Small intestine (tissue), 16 donors: ENCODE results near the gene BMP8B. TPM values are rescaled to one million over a fixed set of nuclear protein-coding genes. Genes with fewer than 3 reads are reported as not detected.

Source experiments
- DNase-seq, 2 donors: peaks; one replicate each; pipeline versions ENCODE4 v3.0.0 to v3.0.0-alpha.2; 2013
- FAIRE-seq: peaks from 2 replicates; lab custom pipeline; 2012; peaks lifted over from hg19 to GRCh38; lab: Jason Lieb, UNC
- H3K27ac ChIP-seq, 3 donors: one replicate each; pipeline ENCODE4 v1.5.1; 2013; ENCODE audit warnings: low read length in 2 of 3, mild to moderate bottlenecking in 2 of 3, control low read depth in 1 of 3, inconsistent platforms in 1 of 3, low read depth in 1 of 3, moderate library complexity in 1 of 3
- H3K27me3 ChIP-seq, 3 donors: one replicate each; pipeline ENCODE4 v1.6.1; 2013; ENCODE audit warnings: low read length in 3 of 3, inconsistent platforms in 1 of 3; ENCODE audit not compliant: control insufficient read depth in 3 of 3, insufficient read depth in 3 of 3
- H3K36me3 ChIP-seq, 3 donors: one replicate each; pipeline ENCODE4 v1.6.1; 2013; ENCODE audit warnings: low read length in 3 of 3, inconsistent platforms in 1 of 3, low read depth in 1 of 3, mild to moderate bottlenecking in 1 of 3, moderate library complexity in 1 of 3; ENCODE audit not compliant: control insufficient read depth in 3 of 3, insufficient read depth in 2 of 3
- H3K4me1 ChIP-seq, 3 donors: one replicate each; pipeline ENCODE4 v1.6.1; 2013; ENCODE audit warnings: low read length in 2 of 3, inconsistent platforms in 1 of 3, low read depth in 1 of 3, mild to moderate bottlenecking in 1 of 3, moderate library complexity in 1 of 3; ENCODE audit not compliant: control insufficient read depth in 3 of 3, insufficient read depth in 2 of 3
- H3K4me3 ChIP-seq, 3 donors: one replicate each; pipeline ENCODE4 v1.5.1; 2013; ENCODE audit warnings: low read length in 3 of 3, control low read depth in 1 of 3, inconsistent platforms in 1 of 3, low read depth in 1 of 3, mild to moderate bottlenecking in 1 of 3, moderate library complexity in 1 of 3
- H3K9me3 ChIP-seq, 2 donors: one replicate each; pipeline ENCODE4 v1.6.1; 2013; ENCODE audit warnings: low read depth in 1 of 2, low read length in 1 of 2; ENCODE audit not compliant: control insufficient read depth in 2 of 2, insufficient read depth in 1 of 2
- WGBS, 3 donors: extraction: QIAGEN DNeasy Blood & Tissue Kit; methylation state at CpG; one replicate each; pipeline ENCODE4 v1.1.7; 2013; 5-methylcytosine and 5-hydroxymethylcytosine counted together
- long read RNA-seq, 10 donors: transcript quantifications; one replicate each; lab custom pipeline, GENCODE V29; 2026
- polyA plus RNA-seq, 4 donors: library from polyadenylated mRNA; stranded (reverse) in 3 of 4; unstranded in 1 of 4; fragments of 200-250 nt in 3 of 4; fragments of 120-200 nt in 1 of 4; gene quantifications; one replicate each; pipeline versions ENCODE4 v1.2.1 to v1.2.3, GENCODE V29; 2013
- donor health status: healthy with polysubstance abuse.
- donor health status: control.
- donor health status: control.
- donor health status: Bipolar disorder and iron deficiency.
- donor health status: healthy.

Gene BMP8B, protein sequence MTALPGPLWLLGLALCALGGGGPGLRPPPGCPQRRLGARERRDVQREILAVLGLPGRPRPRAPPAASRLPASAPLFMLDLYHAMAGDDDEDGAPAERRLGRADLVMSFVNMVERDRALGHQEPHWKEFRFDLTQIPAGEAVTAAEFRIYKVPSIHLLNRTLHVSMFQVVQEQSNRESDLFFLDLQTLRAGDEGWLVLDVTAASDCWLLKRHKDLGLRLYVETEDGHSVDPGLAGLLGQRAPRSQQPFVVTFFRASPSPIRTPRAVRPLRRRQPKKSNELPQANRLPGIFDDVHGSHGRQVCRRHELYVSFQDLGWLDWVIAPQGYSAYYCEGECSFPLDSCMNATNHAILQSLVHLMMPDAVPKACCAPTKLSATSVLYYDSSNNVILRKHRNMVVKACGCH
- 10 to 100 TPM in 1 of 4 donors, 1 to 10 TPM in 3; 1.0 to 13.8 (median 7.6) TPM for polyA plus RNA-seq
- long read RNA-seq, donor 1 = 0 reads
- long read RNA-seq, donor 2, full-length matches to known transcripts = 3 of 3 reads
- long read RNA-seq, donor 2, partial matches to known transcripts = 0 of 3 reads
- long read RNA-seq, donor 2, other reads (novel, unspliced or antisense) = 0 of 3 reads
- long read RNA-seq, donor 3 = 0 reads
- long read RNA-seq, donor 4 = 0 reads
- long read RNA-seq, donor 5 = 0 reads
- long read RNA-seq, donor 6 = 0 reads
- long read RNA-seq, donor 7 = 0 reads
- long read RNA-seq, donor 8 = 0 reads
- long read RNA-seq, donor 9 = 0 reads
- long read RNA-seq, donor 10, full-length matches to known transcripts = 2 of 2 reads
- long read RNA-seq, donor 10, partial matches to known transcripts = 0 of 2 reads
- long read RNA-seq, donor 10, other reads (novel, unspliced or antisense) = 0 of 2 reads

DNA sequence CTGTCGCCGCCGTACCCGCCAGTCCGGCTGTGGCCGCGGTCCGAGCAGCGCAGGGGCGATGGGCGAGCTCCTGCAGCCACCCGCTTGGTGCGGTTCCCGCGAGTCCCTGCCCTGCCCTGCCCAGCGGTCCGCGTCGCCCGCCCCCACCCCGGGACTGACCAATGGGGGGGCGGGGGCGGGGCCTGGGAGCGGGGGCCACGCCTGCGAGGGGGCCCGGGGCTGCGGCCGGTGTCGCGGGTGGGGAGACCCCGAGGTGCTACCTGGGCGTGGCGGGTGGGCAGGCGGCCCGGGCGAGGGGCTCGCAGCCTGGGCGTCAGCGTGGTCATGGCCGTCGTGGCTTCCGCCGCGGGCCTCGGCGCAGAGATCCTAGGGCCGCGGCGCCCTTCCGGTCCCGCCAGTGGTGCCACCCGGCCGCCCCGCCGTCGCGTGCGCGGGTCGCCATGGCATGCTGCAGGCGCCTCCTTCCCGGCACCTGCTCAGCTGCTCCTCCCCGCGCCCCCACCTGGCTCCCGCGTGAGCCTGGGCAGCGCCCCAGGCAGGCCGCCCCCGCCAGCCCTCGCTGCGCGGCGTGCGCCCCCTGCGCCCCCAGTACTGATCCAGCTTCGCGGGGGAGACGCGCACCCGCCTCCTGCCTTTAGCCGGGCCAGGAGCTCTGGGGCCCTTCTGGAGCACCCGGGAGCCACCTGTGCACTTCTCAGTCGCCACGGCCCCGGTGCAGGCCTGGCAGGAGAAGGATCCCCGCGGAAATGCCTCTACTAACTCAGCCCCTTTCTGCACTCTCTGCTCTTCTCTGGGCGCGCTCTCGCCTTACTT is at the start of gene BMP8B:
Gene BMP8B (minus strand): TSS at position 108 of the 813 bp plus-strand sequence. CDS start 380 bp downstream, outside the sequence.
- H3K9me3 ChIP-seq = no peaks in the 10 kb centered on the region
- WGBS, 3 donors = 1 to 3% (median 1%) methylated on average over 42 to 91 of the region's 91 CpGs
- peak within 1 kb of the TSS in 2 of 3 donors; percentile 57 to 74 for H3K4me3 ChIP-seq
- no peaks in the 10 kb centered on the region for H3K36me3 ChIP-seq
- DNase-seq (peak; percentile 75 to 77), FAIRE-seq (no peak)
- H3K27ac ChIP-seq = peak within 1 kb of the TSS in 2 of 3 donors; percentile 20 to 68
- H3K4me1 ChIP-seq = no peaks in the 10 kb centered on the region
- H3K27me3 ChIP-seq = peaks cover 0 to 29% (median 0%) of the 10 kb centered on the region in 3 donors

DNA sequence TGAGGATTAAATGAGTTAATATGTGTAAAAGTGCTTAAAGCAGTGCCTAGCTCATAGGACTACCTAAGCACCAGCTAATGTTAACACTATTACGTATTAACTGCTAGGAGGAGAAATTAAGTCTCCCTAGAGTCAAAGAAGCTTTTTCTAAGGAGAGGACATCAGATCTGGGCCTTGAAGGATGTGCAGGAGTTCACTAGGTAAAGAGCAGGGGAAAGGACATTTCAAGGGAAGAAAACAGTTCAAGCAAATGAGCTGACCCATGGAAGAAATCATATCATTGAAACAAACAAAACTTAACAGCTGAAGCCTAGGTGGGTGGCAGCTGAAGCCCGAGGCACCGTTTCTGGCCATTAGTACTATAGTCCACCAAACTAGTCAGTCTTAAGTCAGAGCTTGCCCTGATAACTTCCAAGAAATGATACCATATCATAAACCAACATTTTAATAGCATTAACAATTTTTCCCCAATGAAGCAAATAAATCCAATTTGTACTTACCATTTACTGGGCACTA is 48.0 kb upstream of the BMP8B start:
- 81 to 84% (median 83%) methylated on average over 3 of the region's 3 CpGs for WGBS, 3 donors
- FAIRE-seq (no peak), DNase-seq (no peak)
- Histone ChIP-seq H3K27ac (no peak overlapping the region), H3K4me3 (no peak overlapping the region), H3K36me3 (peaks cover 4 to 13% (median 11%) of the 10 kb centered on the region in 3 donors), H3K27me3 (no peaks in the 10 kb centered on the region), H3K4me1 (no peaks in the 10 kb centered on the region), H3K9me3 (no peaks in the 10 kb centered on the region)

DNA sequence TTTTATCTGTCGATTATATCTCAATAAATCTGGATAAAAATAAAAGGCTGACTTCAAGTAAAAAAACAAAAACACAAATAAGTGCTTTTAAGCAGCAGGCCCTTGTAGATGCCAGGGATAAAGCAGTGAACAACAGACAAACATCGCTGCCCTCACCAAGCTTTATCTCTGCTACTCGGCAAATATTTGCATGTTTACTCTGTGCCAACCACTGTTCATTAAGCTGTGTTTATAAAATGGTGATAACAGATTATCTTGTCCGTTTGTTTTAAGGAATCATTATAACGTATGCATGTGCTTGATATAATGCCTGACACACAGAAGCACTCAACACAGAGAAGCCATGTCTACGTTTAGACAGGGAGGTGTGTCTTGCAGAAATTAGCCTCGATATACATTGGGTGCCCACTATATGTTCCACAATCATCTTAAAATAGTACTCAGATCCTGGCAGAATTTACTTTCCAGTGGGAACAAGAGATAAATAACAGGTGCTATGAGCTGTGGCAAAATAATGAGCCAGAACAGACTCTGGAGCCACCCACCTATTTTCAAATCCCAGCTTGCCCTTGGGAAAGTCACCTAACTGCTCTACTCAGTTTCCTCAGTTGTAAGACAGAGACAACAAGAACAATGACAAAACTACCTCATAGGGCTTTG is 47.4 kb upstream of the BMP8B start:
- WGBS, 3 donors = 46 to 66% (median 55%) methylated on average over 7 of the region's 7 CpGs
- FAIRE-seq (no peak), DNase-seq (no peak)
- Histone ChIP-seq H3K27ac (no peak overlapping the region), H3K36me3 (peaks cover 4 to 10% (median 8%) of the 10 kb centered on the region in 3 donors), H3K4me1 (no peaks in the 10 kb centered on the region), H3K9me3 (no peaks in the 10 kb centered on the region), H3K4me3 (no peak overlapping the region), H3K27me3 (no peaks in the 10 kb centered on the region)

DNA sequence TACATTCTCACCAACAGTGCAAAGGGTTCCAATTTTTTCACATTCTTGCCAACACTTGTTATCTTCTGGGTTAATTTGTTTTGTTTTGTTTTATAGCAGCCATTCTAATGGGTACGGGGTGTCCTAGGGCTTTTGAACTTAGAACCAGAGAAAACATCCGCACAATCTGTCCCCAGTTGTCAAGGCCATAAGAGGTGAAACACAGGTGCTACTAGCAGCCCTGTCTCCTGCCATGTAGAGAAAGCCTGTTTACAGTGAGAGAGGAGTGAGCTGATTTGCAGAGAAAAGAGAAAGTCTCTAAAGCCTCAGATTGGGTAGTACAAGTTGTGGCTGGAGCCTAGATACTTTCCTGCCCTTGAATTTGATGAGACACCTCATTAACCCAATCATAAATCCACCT is 46.4 kb upstream of the BMP8B start:
- no peaks in the 10 kb centered on the region for H3K9me3 ChIP-seq
- H3K4me1 ChIP-seq = no peaks in the 10 kb centered on the region
- H3K4me3 ChIP-seq = no peak overlapping the region
- peaks cover 2 to 10% (median 4%) of the 10 kb centered on the region in 3 donors for H3K36me3 ChIP-seq
- H3K27ac ChIP-seq = no peak overlapping the region
- FAIRE-seq (no peak), DNase-seq (peak in 1 of 2 donors; percentile 21)
- 28 to 83% (median 42%) methylated on average over 2 of the region's 2 CpGs for WGBS, 3 donors
- no peaks in the 10 kb centered on the region for H3K27me3 ChIP-seq

DNA sequence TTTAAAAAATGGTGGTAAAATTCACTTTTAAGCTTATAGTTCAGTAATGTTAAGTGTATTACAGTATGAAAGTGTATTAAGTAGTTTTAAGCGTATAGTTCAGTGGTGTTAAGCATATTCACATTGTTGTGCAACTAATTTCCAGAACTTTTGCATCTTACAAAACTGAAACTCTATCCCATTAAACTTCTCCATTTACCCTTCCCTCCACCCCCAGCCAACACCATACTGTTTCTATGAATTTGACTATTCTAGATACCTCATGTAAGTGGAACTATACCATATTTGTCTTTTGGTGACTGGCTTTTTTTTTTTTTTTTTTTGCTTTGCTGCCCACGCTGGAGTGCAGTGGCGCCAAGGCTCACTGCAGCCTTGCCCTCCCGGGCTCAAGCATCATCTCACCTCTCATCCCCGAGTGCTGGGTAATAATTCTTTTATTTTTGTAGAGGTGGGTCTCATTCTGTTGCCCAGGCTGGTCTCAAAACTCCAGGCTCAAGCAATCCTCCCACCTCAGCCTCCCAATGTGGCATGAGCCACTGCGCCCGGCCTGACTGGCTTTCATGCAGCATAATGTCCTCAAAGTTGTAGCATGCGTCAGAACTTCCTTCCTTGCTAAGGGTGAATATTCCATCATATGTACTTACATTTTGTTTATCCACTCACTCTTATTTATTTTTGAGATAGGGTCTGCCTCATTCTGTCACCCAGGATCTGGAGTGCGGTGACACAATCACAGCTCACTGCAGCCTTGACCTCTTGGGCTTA is 45.1 kb upstream of the BMP8B start:
- Histone ChIP-seq H3K27ac (no peak overlapping the region), H3K4me3 (no peak overlapping the region), H3K27me3 (peaks cover 0 to 4% (median 0%) of the 10 kb centered on the region in 3 donors), H3K36me3 (peaks cover 2 to 8% (median 2%) of the 10 kb centered on the region in 3 donors), H3K4me1 (no peaks in the 10 kb centered on the region), H3K9me3 (no peaks in the 10 kb centered on the region)
- 91 to 97% (median 94%) methylated on average over 9 of the region's 9 CpGs for WGBS, 3 donors
- FAIRE-seq (no peak), DNase-seq (no peak)

DNA sequence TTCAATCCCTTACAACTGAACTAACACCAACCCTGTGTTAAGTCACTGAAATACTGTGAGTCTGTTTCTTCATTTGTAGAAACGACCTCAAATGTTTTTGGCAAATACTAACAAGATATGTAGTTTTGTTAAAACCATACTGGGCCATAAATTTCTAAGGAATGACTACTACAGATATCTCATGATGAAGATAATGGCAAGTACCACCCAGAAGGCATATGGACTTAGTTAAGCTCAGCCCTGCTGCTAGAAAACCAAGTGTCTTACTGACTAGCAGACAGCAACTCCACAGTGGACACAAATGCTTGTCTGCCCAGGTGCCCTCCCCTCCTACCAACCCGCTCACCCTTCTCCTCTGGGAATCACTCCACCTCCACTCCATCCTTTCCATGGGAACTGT is 44.5 kb upstream of the BMP8B start:
- H3K4me1 ChIP-seq = no peaks in the 10 kb centered on the region
- H3K27me3 ChIP-seq = peaks cover 0 to 4% (median 0%) of the 10 kb centered on the region in 3 donors
- FAIRE-seq (no peak), DNase-seq (no peak)
- H3K27ac ChIP-seq = no peak overlapping the region
- H3K4me3 ChIP-seq = no peak overlapping the region
- H3K9me3 ChIP-seq = no peaks in the 10 kb centered on the region
- peaks cover 2 to 4% (median 2%) of the 10 kb centered on the region in 3 donors for H3K36me3 ChIP-seq
- 50 to 71% (median 69%) methylated on average over 2 of the region's 2 CpGs for WGBS, 3 donors

DNA sequence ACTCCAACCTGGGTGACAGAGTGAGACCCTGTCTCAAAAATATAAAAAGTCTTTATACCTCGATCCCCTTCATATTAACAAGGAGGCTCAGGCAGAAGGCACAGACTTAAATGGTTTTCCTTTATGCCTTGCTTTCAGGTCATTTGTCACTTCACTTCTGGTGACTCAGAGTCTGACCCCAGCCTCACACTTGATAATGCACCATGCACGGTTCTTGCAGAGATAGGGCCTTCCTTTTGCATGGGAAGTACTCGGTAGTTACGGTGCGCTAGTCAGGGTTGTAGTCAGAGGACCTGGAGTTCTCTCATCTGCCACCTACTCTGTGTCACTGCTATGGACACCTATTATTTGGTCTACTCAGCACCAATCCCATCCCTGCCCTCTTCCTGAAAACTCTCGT is 43.6 kb upstream of the BMP8B start:
- 77 to 82% (median 79%) methylated on average over 6 of the region's 6 CpGs for WGBS, 3 donors
- peaks cover 0 to 2% (median 0%) of the 10 kb centered on the region in 3 donors for H3K36me3 ChIP-seq
- no peak overlapping the region for H3K27ac ChIP-seq
- H3K4me3 ChIP-seq = no peak overlapping the region
- no peaks in the 10 kb centered on the region for H3K9me3 ChIP-seq
- FAIRE-seq = no peak
- DNase-seq = no peak
- H3K4me1 ChIP-seq = peaks cover 0 to 4% (median 0%) of the 10 kb centered on the region in 3 donors
- peaks cover 0 to 4% (median 0%) of the 10 kb centered on the region in 3 donors for H3K27me3 ChIP-seq
